Left lung (tissue), 10 donors: ENCODE data around the gene HDAC10. TPM values are rescaled to one million over a fixed set of nuclear protein-coding genes. Genes with fewer than 3 reads are reported as not detected.

Experiments used
- ATAC-seq: fragments of 200-7000 bp; cut with Tn5 transposase; one replicate; pipeline ENCODE4 v1.9.1; 2020; ENCODE audit warnings: moderate library complexity
- DNase-seq, 4 donors: peaks; one replicate each; pipeline ENCODE4 v3.0.0-alpha.2; 2013 to 2020
- H3K27ac ChIP-seq, 2 donors: fragments of 200-600 bp; sonication (generic) in 1 of 2; one replicate each; pipeline versions ENCODE4 v1.5.0 to v1.8.0; 2020 to 2021
- H3K27me3 ChIP-seq, 2 donors: fragments of 200-600 bp; sonication (generic) in 1 of 2; one replicate each; pipeline versions ENCODE4 v1.5.0 to v1.8.0; 2020 to 2021
- H3K36me3 ChIP-seq, 2 donors: fragments of 200-600 bp; sonication (generic) in 1 of 2; one replicate each; pipeline versions ENCODE4 v1.5.0 to v1.8.0; 2020 to 2021
- H3K4me1 ChIP-seq, 2 donors: fragments of 200-600 bp; one replicate each; pipeline ENCODE4 v1.8.0; 2021
- H3K4me3 ChIP-seq, 2 donors: fragments of 200-600 bp; sonication (generic) in 1 of 2; one replicate each; pipeline versions ENCODE4 v1.5.0 to v1.8.0; 2020 to 2021; ENCODE audit warnings: mild to moderate bottlenecking in 1 of 2
- H3K9me3 ChIP-seq, 2 donors: fragments of 200-600 bp; sonication (generic) in 1 of 2; one replicate each; pipeline versions ENCODE4 v1.5.0 to v1.8.0; 2020 to 2021
- intact Hi-C, 2 donors: fragments of 100-400 bp; cut with DNase I; formaldehyde crosslinking; loops; one replicate each; pipeline versions ENCODE4 v1.11.2 to v1.14.2; 2022
- polyA plus RNA-seq, 6 donors: library from polyadenylated mRNA; unstranded; fragments of 120-200 nt; gene quantifications; one replicate each; pipeline ENCODE4 v1.2.1, GENCODE V29; 2013; ENCODE audit not compliant: insufficient read length in 6 of 6
- total RNA-seq, 2 donors: library from RNA; stranded (reverse); fragmentation: NEBNext Ultra II Directional; extraction: Animal tissue kit (Norgen Biotek cat#: 25700); gene quantifications; one replicate each; pipeline ENCODE4 v1.2.1, GENCODE V29; 2021
- TF ChIP-seq, protein P1 (sequence below), 2 donors: fragments of 200-600 bp; sonication (generic) in 1 of 2; IDR thresholded peaks; one replicate each; pipeline versions ENCODE4 v1.5.0 to v1.8.0; 2021; ENCODE audit warnings: antibody characterized with exemption in 2 of 2
- donor health status: DM: no; HTN: yes; CAD: no.
- donor health status: DM: no; HTN: no; CAD: no.

HDAC10 gene
- total and polyA plus RNA-seq, 8 donors = 23.9 to 42.2 (median 36.7) TPM

DNA sequence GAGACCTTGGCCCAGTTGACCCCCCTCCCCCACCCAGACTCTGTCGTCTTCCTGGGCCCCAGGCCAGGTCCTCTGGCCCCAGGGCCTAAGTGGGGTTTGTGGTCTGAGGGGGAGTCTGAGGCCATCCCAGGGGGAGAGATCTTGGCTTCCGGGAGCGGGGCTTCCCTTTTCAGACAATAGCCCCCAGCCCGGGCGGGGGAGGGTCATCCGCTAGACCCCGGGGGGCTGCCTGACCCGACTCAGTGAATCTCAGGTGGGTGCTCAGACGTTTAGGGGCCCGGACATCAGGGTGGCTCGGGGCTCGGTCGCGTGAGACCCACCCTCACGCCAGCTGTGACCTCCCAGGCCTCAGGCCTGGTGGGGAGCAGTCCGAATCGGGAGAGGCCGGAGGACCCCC lies 18.5 kb upstream of the HDAC10 start:
- ATAC-seq = no peak
- no peak for DNase-seq
- H3K4me1 ChIP-seq = peaks cover 23 to 51% of the 10 kb centered on the region in 2 donors
- TF ChIP-seq, protein P1, sequence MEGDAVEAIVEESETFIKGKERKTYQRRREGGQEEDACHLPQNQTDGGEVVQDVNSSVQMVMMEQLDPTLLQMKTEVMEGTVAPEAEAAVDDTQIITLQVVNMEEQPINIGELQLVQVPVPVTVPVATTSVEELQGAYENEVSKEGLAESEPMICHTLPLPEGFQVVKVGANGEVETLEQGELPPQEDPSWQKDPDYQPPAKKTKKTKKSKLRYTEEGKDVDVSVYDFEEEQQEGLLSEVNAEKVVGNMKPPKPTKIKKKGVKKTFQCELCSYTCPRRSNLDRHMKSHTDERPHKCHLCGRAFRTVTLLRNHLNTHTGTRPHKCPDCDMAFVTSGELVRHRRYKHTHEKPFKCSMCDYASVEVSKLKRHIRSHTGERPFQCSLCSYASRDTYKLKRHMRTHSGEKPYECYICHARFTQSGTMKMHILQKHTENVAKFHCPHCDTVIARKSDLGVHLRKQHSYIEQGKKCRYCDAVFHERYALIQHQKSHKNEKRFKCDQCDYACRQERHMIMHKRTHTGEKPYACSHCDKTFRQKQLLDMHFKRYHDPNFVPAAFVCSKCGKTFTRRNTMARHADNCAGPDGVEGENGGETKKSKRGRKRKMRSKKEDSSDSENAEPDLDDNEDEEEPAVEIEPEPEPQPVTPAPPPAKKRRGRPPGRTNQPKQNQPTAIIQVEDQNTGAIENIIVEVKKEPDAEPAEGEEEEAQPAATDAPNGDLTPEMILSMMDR (IDR thresholded peaks at IDR 0.05) = no peak
- peak overlapping the region; percentile 33 to 48 for H3K4me3 ChIP-seq
- peak overlapping the region; percentile 19 to 61 for H3K27ac ChIP-seq
- peaks cover 0 to 7% of the 10 kb centered on the region in 2 donors for H3K36me3 ChIP-seq
- H3K27me3 ChIP-seq = peaks cover 0 to 70% of the 10 kb centered on the region in 2 donors
- intact Hi-C loops = no loop called here
- H3K9me3 ChIP-seq = no peaks in the 10 kb centered on the region

DNA sequence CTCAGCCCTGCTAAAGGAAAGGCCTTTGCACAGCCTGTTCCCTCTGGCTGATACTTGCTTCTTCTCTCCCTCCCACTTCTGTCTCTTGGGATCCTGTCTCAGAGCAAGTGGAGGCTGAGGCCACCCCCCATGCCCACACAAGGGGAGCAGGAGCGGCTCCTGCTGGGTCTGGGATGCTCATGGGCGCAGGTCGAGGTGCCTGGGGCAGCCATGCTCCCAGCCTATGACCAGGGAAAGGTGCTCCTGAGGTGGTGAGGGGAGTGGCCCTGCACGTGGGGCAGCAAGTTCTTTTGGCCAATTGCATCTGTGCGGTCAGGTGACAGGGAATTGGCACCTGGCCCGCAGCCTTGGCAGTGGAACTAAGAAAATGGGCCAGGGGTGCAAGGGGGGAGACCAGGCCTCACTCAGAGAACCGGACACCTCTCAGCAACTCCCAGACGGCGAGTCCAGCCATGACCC lies 17.6 kb upstream of the HDAC10 start:
- Histone ChIP-seq H3K4me3 (no peak overlapping the region), H3K27ac (no peak overlapping the region), H3K4me1 (peaks cover 23 to 51% of the 10 kb centered on the region in 2 donors), H3K27me3 (peaks cover 0 to 70% of the 10 kb centered on the region in 2 donors), H3K9me3 (no peaks in the 10 kb centered on the region), H3K36me3 (peaks cover 0 to 4% of the 10 kb centered on the region in 2 donors)
- DNase-seq (peak in 1 of 4 donors; percentile 73), ATAC-seq (no peak)
- TF ChIP-seq, protein P1 (IDR thresholded peaks at IDR 0.05) = no peak
- intact Hi-C loops = no loop called here

DNA sequence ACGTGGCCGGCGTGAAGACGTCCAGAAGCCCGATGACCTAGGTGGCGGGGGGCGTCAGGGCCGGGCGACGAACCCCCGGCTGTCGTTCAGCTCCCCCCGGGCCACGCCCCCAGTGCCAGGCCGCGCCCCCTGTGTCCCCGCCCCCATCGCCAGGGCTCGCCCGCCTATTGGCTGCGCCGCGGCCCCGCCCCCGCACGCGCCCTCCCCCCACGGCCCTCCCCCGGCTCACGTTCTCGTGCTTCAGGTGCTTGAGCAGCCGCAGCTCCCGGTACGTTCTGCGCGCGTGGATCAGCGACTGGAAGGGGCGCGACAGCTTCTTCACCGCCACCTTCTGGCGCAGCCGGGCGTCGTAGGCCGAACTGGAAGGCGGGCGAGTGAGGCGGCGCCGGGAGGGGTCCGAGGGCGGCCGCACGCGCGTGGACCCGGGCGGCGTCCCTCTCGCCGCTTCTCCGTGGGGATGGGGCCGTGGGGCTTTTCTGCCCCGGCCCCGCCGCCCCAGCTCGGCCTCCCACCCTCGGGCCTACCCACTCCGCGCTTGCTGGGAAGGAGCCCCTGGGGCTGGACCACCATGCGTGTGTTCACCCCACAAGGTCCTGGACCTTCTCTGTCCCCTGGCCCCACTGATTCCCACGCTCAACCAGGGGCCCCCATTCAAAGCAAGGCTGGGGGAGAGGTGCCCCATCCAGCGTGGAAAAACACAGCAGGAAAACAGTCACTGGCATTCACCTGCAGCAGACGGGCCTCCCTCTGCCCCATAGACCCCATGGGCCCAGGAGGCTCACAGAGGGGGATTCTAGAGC lies 16.7 kb upstream of the HDAC10 start:
- intact Hi-C loops = no loop called here
- Histone ChIP-seq H3K9me3 (no peaks in the 10 kb centered on the region), H3K36me3 (peaks cover 0 to 4% of the 10 kb centered on the region in 2 donors), H3K27ac (no peak overlapping the region), H3K4me1 (peaks cover 23 to 51% of the 10 kb centered on the region in 2 donors), H3K27me3 (peaks cover 0 to 76% of the 10 kb centered on the region in 2 donors), H3K4me3 (no peak overlapping the region)
- DNase-seq = peak in 1 of 4 donors; percentile 60
- peak; percentile 64 for ATAC-seq
- TF ChIP-seq, protein P1 (IDR thresholded peaks at IDR 0.05) = no peak

DNA sequence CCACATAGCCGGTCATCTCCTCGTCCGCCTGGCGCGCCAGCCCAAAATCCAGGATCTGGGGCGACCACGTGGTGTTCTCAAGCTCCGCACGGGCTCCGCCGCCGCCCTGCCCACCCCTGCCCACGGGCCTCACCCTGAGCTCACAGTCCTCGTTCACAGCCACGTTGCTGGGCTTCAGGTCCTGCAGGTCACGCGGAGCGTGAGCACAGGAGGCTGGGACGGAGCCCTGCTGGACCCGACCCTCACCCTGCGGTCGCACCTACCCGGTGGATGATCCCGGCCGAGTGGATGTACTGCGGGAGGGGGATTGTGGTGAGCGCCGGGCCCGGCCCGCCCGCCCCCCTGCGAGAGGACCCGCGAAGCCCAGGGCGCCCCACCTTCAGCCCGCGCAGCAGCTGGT lies 15.9 kb upstream of the HDAC10 start:
- Histone ChIP-seq H3K27me3 (peaks cover 0 to 76% of the 10 kb centered on the region in 2 donors), H3K9me3 (no peaks in the 10 kb centered on the region), H3K27ac (no peak overlapping the region), H3K4me3 (no peak overlapping the region), H3K36me3 (peaks cover 0 to 4% of the 10 kb centered on the region in 2 donors), H3K4me1 (peaks cover 21 to 55% of the 10 kb centered on the region in 2 donors)
- no peak for ATAC-seq
- intact Hi-C loops = no loop called here
- no peak for DNase-seq
- TF ChIP-seq, protein P1 (IDR thresholded peaks at IDR 0.05) = no peak

DNA sequence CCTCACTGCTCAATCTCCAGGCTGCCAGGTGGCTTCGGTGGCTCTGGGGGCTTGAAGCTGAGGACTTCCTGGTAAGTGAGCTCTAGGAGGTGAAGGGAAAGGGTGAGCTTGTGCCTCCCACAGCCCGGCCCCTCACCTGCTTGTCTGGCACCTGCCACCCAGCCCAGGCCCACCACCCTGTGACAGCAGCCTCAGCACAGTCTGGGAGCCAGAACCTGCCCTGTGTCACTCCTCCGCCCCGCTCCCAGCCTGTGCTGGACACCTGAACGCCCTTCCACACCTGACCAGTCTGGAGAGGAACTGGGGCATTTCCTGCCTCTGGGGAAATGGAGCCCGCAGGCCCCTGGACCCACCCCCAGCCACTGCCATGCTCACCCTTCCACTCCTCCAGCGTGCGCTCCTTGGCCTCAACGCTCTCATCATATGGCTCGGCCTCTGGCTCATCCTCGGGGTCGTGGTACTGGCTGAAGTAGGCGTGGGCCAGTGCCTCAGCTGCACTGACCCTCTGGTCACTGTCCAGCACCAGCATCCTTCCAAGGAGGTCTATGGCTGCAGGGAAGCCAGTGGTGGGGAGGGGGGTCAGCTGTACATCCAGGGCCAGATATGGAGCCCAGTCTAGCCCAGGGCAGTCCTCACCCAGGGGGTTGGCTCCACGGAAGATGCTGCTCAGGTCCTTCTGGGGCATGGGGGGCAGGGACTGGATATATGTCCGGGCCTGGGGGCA lies 14.0 kb upstream of the HDAC10 start:
- DNase-seq (no peak), ATAC-seq (no peak)
- peaks cover 0 to 78% of the 10 kb centered on the region in 2 donors for H3K27me3 ChIP-seq
- H3K4me3 ChIP-seq = no peak overlapping the region
- intact Hi-C loops = no loop called here
- peaks cover 5 to 57% of the 10 kb centered on the region in 2 donors for H3K4me1 ChIP-seq
- H3K9me3 ChIP-seq = no peaks in the 10 kb centered on the region
- TF ChIP-seq, protein P1 (IDR thresholded peaks at IDR 0.05) = no peak
- H3K27ac ChIP-seq = no peak overlapping the region
- H3K36me3 ChIP-seq = peaks cover 0 to 4% of the 10 kb centered on the region in 2 donors
